SK-N-DZ (cell line): ENCODE measurements around the gene ZNF480. TPM values are rescaled to one million over a fixed set of nuclear protein-coding genes. Genes with fewer than 3 reads are reported as not detected.
A peak's percentile ranks its signal among the peaks of the same experiment; 100 is the strongest.
"Not testable (repeated sequence)": the region's sequence is repeated elsewhere in the genome, so short reads cannot be mapped to it uniquely, and the experiment has no call there.

Experiments used
- DNase-seq: peaks from one replicate; pipeline ENCODE4 v3.0.0-alpha.2; 2015; ENCODE audit warnings: low spot score
- polyA plus RNA-seq, 2 experiments: library from polyadenylated mRNA; depleted of rRNA; stranded (reverse); fragments of >200 nt; gene quantifications; 2 replicates each; pipeline ENCODE4 v1.2.3, GENCODE V29; 2014

ZNF480 gene
- 4.2 and 4.5 TPM in 2 replicates for polyA plus RNA-seq (2014; cell fraction: cytosol; rRNA removed)
- 2.9 and 4.6 TPM in 2 replicates for polyA plus RNA-seq (2014; cell fraction: nucleus; rRNA removed)

- peak; percentile 53 for DNase-seq
Measured at GRCh38 chr19:52296773-52297600, at the start of gene ZNF480. TSS of gene ZNF480 (plus strand) at chr19:52297169. CDS start at chr19:52300413, 3,244 bp downstream.

- peak; percentile 24 for DNase-seq
Measured at GRCh38 chr19:52248241-52248640, 48.7 kb upstream of the ZNF480 start.

- DNase-seq: no peak
Measured at GRCh38 chr19:52258426-52258825, 38.5 kb upstream of the ZNF480 start.

- not testable (repeated sequence) for DNase-seq
Measured at GRCh38 chr19:52265556-52265955, 31.4 kb upstream of the ZNF480 start.

GRCh38 chr19:52269338-52270261, 27.4 kb upstream of the ZNF480 start, which contains the start of gene ZNF766:
TSS of gene ZNF766 (plus strand) at chr19:52269587. CDS start at chr19:52269614, 27 bp downstream.
- DNase-seq: peak; percentile 87

- peak; percentile 2 for DNase-seq
Measured at GRCh38 chr19:52270266-52270885, 26.6 kb upstream of the ZNF480 start.

- no peak for DNase-seq
Measured at GRCh38 chr19:52273301-52273700, 23.7 kb upstream of the ZNF480 start.

- DNase-seq: no peak
Measured at GRCh38 chr19:52274191-52274590, 22.8 kb upstream of the ZNF480 start.

- no peak for DNase-seq
Measured at GRCh38 chr19:52275988-52276387, 21.0 kb upstream of the ZNF480 start.

GRCh38 chr19:52277471-52277870, 19.5 kb upstream of the ZNF480 start:
- no peak for DNase-seq

- no peak for DNase-seq
Measured at GRCh38 chr19:52286256-52286655, 10.7 kb upstream of the ZNF480 start.

GRCh38 chr19:52291781-52292180, 5.2 kb upstream of the ZNF480 start:
- DNase-seq: no peak

GRCh38 chr19:52292946-52293345, 4.0 kb upstream of the ZNF480 start:
- DNase-seq: not testable (repeated sequence)

GRCh38 chr19:52296400-52296772, 583 bp upstream of the ZNF480 start:
- no peak for DNase-seq

- DNase-seq: peak; percentile 1
Measured at GRCh38 chr19:52297601-52298364, 814 bp downstream of the ZNF480 start.

GRCh38 chr19:52307275-52307674, 10.3 kb downstream of the ZNF480 start:
- DNase-seq: peak; percentile 1

- no peak for DNase-seq
Measured at GRCh38 chr19:52322429-52322828, 25.5 kb downstream of the ZNF480 start.

- DNase-seq: no peak
Measured at GRCh38 chr19:52331757-52332156, 34.8 kb downstream of the ZNF480 start.

- DNase-seq: no peak
Measured at GRCh38 chr19:52335768-52336116, 38.8 kb downstream of the ZNF480 start.

- DNase-seq: peak; percentile 78
Measured at GRCh38 chr19:52336117-52336790, 39.3 kb downstream of the ZNF480 start, which contains the start of gene ZNF610. TSS of gene ZNF610 (plus strand) at chr19:52336243. CDS start at chr19:52349173, 12,930 bp downstream.
